ENCODE results near the gene IRAK4. TPM values are rescaled to one million over a fixed set of nuclear protein-coding genes. Genes with fewer than 3 reads are reported as not detected.

Gene IRAK4
- polyA plus RNA-seq, 3 donors, result 17.3 to 44.6 (median 29.0) TPM

DNA sequence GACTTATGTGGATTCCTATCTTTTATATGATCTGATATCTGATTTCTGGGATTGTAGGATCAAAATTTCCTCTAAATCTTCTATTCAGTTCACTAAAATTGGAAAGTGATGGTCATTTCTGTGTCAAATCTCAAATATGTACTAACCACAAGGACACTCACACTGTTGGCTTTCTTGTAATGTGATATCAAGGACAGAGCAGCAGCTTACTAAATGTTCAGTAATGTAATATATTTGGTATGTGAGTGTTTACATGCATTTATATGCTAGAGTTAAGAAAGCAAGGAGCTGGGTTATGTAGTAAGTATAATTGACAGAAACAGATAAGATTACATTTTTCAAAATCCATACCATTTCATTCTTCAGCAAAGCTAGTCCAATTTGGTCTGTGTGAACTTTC, 16.6 kb upstream of the IRAK4 start:
- Histone ChIP-seq H3K27ac (ENCODE audit: low read depth in 1 of 2, low read length in 2 of 2) (no peak overlapping the region), H3K4me3 (replicated peaks in 1 of 3; ENCODE audit: low read depth in 2 of 3, low read length in 3 of 3) (no peak overlapping the region), H4K20me1 (ENCODE audit: insufficient read depth, low read length) (no peaks in the 10 kb centered on the region), H3K27me3 (ENCODE audit: control insufficient read depth in 2 of 2, insufficient read depth in 2 of 2, low read length in 2 of 2) (no peaks in the 10 kb centered on the region), H3K4me2 (replicated peaks; ENCODE audit: extremely low read depth, low read length, poor library complexity, severe bottlenecking) (no peak overlapping the region), H3K79me2 (ENCODE audit: insufficient read depth, low read length) (no peaks in the 10 kb centered on the region), H3K9me3 (replicated peaks in 1 of 2; ENCODE audit: control insufficient read depth in 1 of 2, insufficient read depth in 1 of 2, low read length in 2 of 2) (no peaks in the 10 kb centered on the region), H3K9ac (ENCODE audit: insufficient read depth, low read length, poor library complexity, severe bottlenecking) (no peak overlapping the region), H3K4me1 (ENCODE audit: control insufficient read depth in 1 of 2, insufficient read depth in 2 of 2, low read length in 2 of 2) (no peaks in the 10 kb centered on the region), H2AFZ (ENCODE audit: insufficient read depth, low read depth, low read length, poor library complexity, severe bottlenecking) (no peak overlapping the region), H3K36me3 (replicated peaks in 1 of 2; ENCODE audit: control insufficient read depth in 1 of 2, insufficient read depth in 2 of 2, low read length in 2 of 2) (peaks cover 27 to 74% of the 10 kb centered on the region in 2 donors)
- intact Hi-C loops (cut with micrococcal nuclease), result no loop called here
- Mint-ChIP-seq H3K4me3 (no peak overlapping the region), H3K27ac (no peak overlapping the region), H3K9me3 (no peaks in the 10 kb centered on the region), H3K27me3 (ENCODE audit: low read depth in 3 of 3) (peaks cover 0 to 2% (median 0%) of the 10 kb centered on the region in 3 donors), H3K36me3 (peaks cover 59 to 64% of the 10 kb centered on the region in 2 donors), H3K4me1 (no peaks in the 10 kb centered on the region)
- TF ChIP-seq, protein P1, sequence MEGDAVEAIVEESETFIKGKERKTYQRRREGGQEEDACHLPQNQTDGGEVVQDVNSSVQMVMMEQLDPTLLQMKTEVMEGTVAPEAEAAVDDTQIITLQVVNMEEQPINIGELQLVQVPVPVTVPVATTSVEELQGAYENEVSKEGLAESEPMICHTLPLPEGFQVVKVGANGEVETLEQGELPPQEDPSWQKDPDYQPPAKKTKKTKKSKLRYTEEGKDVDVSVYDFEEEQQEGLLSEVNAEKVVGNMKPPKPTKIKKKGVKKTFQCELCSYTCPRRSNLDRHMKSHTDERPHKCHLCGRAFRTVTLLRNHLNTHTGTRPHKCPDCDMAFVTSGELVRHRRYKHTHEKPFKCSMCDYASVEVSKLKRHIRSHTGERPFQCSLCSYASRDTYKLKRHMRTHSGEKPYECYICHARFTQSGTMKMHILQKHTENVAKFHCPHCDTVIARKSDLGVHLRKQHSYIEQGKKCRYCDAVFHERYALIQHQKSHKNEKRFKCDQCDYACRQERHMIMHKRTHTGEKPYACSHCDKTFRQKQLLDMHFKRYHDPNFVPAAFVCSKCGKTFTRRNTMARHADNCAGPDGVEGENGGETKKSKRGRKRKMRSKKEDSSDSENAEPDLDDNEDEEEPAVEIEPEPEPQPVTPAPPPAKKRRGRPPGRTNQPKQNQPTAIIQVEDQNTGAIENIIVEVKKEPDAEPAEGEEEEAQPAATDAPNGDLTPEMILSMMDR (IDR thresholded peaks at IDR 0.05), result no peak
- no peak for DNase-seq

DNA sequence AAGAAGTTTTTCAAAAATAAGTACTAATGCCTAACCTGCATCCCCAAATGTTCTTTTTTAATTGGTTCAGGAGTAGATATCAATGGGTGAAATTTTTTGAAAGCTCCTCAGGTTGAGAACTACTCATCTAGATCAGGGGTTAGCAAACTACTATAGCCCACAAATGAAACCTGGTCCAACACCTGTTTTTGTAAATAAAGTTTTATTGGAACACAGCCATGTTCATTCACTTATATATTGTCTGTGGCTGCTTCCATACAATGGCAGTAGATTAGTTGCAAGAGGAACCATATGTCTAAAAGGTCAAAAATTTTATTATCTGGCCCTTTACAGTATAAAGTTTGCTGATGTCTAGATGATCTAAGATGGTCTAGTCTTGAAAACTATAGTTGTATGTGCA, 13.9 kb upstream of the IRAK4 start:
- TF ChIP-seq, protein P1 (IDR thresholded peaks at IDR 0.05), result no peak
- intact Hi-C loops (cut with micrococcal nuclease), result no loop called here
- H3K4me3 ChIP-seq (replicated peaks in 1 of 3; ENCODE audit: low read depth in 2 of 3, low read length in 3 of 3), result no peak overlapping the region
- no peaks in the 10 kb centered on the region for H3K9me3 Mint-ChIP-seq
- H2AFZ ChIP-seq (ENCODE audit: insufficient read depth, low read depth, low read length, poor library complexity, severe bottlenecking), result no peak overlapping the region
- no peak overlapping the region for H3K27ac Mint-ChIP-seq
- no peak overlapping the region for H3K27ac ChIP-seq (ENCODE audit: low read depth in 1 of 2, low read length in 2 of 2)
- H3K4me2 ChIP-seq (replicated peaks; ENCODE audit: extremely low read depth, low read length, poor library complexity, severe bottlenecking), result no peak overlapping the region
- peaks cover 15 to 53% of the 10 kb centered on the region in 2 donors for H3K36me3 ChIP-seq (replicated peaks in 1 of 2; ENCODE audit: control insufficient read depth in 1 of 2, insufficient read depth in 2 of 2, low read length in 2 of 2)
- no peak overlapping the region for H3K4me3 Mint-ChIP-seq
- peaks cover 0 to 3% (median 2%) of the 10 kb centered on the region in 3 donors for H3K27me3 Mint-ChIP-seq (ENCODE audit: low read depth in 3 of 3)
- H3K4me1 Mint-ChIP-seq, result no peaks in the 10 kb centered on the region
- peaks cover 45 to 52% of the 10 kb centered on the region in 2 donors for H3K36me3 Mint-ChIP-seq
- no peaks in the 10 kb centered on the region for H3K4me1 ChIP-seq (ENCODE audit: control insufficient read depth in 1 of 2, insufficient read depth in 2 of 2, low read length in 2 of 2)
- H3K9me3 ChIP-seq (replicated peaks in 1 of 2; ENCODE audit: control insufficient read depth in 1 of 2, insufficient read depth in 1 of 2, low read length in 2 of 2), result no peaks in the 10 kb centered on the region
- no peak for DNase-seq
- no peaks in the 10 kb centered on the region for H3K27me3 ChIP-seq (ENCODE audit: control insufficient read depth in 2 of 2, insufficient read depth in 2 of 2, low read length in 2 of 2)
- H3K79me2 ChIP-seq (ENCODE audit: insufficient read depth, low read length), result no peaks in the 10 kb centered on the region
- no peak overlapping the region for H3K9ac ChIP-seq (ENCODE audit: insufficient read depth, low read length, poor library complexity, severe bottlenecking)
- no peaks in the 10 kb centered on the region for H4K20me1 ChIP-seq (ENCODE audit: insufficient read depth, low read length)
